ENCODE measurements around the gene HLA-B. TPM values are rescaled to one million over a fixed set of nuclear protein-coding genes. Genes with fewer than 3 reads are reported as not detected.

The HLA-B gene
- total RNA-seq, 1 donor from 2014 or later = 990 TPM

- intact Hi-C loops (cut with DNase I) = no loop called here
- DNase-seq (ENCODE audit: low spot score) (no peak), ATAC-seq (no peak)
Measured at GRCh38 chr6:31332637-31333602, 24.1 kb downstream of the HLA-B start.

DNA sequence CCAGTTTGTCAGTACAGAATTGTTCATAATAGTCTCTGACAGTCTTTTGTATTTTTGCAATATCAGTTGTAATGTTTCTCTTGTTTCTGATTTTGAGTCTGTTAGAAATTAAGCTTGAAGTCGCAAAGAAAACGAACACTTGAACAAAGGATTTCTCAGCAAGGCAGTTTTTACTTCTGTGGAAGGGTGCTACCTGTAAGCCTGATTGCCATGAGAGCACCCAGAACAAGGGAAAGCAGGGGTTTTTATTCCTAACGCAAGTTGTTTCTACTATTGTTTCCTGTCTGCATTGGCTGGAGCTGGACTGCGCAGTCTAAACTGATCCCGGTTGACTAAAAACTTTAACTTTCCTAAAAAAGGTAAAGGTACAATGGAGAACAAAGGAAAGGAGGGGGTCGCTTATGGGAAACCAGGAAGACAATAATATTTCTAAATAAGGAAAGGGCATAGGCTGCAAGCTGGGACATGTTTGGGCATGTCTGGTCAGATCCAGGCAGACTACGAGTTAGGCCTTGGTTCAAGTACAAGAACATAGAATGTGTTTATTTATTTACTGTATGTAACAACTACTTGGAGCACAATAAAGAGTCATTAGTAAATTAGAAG lies 28.5 kb downstream of the HLA-B start:
- intact Hi-C loops (cut with DNase I) = no loop called here
- DNase-seq (ENCODE audit: low spot score) (no peak), ATAC-seq (no peak)

GRCh38 chr6:31321820-31322219 lies 35.2 kb downstream of the HLA-B start:
- DNase-seq (ENCODE audit: low spot score) (no peak), ATAC-seq (no peak)
- intact Hi-C loops (cut with DNase I) = loop anchor here (2.0 kb wide), 1 partner anchor 13 kb away; no protein-coding TSS in a partner anchor

- no peak for ATAC-seq
- DNase-seq (ENCODE audit: low spot score) = no peak
Measured at GRCh38 chr6:31321005-31321707, 35.8 kb downstream of the HLA-B start.

DNA sequence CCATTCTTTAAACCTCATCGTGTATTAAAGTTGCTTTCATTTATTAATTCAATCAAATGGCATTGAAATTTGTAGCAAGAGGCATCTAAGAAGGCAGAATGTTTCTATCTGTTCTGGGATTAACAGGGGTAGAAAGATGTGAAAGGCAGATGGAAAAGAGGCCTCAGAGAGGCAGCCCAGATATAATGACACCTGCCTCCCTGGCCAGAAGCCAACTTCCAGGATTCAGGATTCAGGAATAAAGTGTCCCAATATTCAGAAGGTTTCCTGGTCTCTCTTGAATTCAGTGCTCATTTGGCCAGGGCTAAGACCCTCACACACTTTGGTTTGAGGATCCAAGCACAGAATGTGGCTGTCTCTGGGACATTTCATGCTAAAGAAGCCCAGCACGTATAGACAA lies 39.9 kb downstream of the HLA-B start:
- DNase-seq (ENCODE audit: low spot score) (no peak), ATAC-seq (no peak)
- intact Hi-C loops (cut with DNase I) = loop anchor here (2.0 kb wide), 1 partner anchor 48 kb away; no protein-coding TSS in a partner anchor

More at GRCh38 chr6:31321005-31321707, 35.8 kb downstream of the HLA-B start:
- intact Hi-C loops (cut with DNase I) = no loop called here

- ATAC-seq (no peak), DNase-seq (ENCODE audit: low spot score) (no peak)
- intact Hi-C loops (cut with DNase I) = loop anchor here (2.0 kb wide), 1 partner anchor 13 kb away; no protein-coding TSS in a partner anchor
Measured at GRCh38 chr6:31309641-31310040, 47.3 kb downstream of the HLA-B start.

DNA sequence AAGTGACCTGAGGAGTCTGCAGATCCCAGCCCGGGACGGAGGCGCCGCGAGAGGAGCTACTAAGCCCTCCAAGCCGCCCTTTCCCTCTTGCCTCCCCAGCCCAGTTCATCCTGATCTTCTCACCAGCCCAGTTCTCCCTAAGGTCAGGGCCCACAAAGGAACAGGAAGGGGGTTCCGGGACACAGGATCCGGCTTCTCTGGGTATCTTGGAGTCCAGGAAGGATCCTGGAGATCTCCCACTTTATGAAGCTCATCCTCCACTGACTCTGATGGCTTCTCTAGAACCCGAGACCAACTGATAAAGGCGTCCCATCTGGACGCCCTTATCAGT lies 48.2 kb downstream of the HLA-B start:
- ATAC-seq = no peak
- intact Hi-C loops (cut with DNase I) = loop anchor here (2.0 kb wide), 1 partner anchor 14 kb away; no protein-coding TSS in a partner anchor

DNA sequence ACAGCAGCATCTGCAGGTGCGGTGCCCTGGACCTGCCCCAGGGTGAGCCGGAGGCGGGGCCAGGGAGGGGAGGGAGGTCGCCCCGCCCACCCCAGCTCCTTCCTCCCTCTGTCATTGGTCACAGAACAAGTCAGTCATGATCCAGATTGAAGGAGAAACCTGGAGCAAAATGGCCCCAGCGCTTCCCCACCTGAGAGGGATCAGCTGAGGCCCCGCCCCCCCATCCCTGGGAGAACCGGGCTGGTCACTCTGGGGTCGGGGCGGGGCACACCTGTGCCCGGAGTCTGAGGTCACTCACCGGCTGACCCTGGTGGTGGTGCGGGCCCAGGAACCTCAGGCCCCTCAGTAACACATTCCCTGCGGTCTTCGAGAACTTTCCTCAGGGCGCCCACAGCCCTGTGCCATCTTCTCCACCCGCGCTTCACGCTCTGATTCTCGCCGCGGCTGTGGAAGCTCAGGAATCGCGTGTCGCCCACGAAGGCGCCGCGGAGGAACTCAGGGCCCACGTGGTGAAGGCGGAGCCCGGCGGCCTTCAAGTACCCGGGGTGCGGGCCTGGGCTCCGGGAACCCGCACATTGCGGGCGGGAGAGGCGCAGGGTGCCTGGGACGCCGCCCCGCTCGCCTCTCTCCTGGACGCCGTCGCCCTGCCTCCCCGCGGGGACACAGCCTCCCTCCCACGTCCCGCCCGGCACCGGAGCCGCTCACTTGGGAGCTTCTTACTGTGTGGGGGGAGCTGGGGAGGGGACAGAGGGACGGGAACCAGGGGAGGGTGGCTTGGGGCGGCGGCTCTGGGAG lies 48.7 kb downstream of the HLA-B start:
- ATAC-seq = peak; percentile 42
- intact Hi-C loops (cut with DNase I) = loop anchor here (2.0 kb wide), 1 partner anchor 15 kb away; no protein-coding TSS in a partner anchor
- no peak for DNase-seq (ENCODE audit: low spot score)

More for the DNA sequence above, 48.2 kb downstream of the HLA-B start:
- DNase-seq (ENCODE audit: low spot score) = no peak

DNA sequence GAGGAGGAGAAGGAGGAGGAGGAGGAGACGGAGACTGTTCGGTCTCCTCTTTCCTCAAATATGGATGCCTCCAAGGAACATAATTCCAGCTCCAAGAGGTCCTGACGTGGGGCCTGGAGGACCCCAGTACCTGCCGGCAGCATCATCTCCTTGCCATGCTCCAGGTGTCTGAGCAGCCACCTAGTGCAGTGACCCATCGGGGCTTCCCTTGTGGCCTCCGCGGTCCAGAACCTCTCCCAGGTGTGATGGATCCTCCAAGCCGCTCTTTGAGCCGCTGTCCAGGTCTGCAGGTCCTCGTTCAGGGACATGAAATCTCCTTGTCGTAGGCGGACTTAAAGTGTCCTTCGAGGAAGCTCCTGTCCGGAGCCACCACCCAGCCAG lies 49.3 kb downstream of the HLA-B start:
- intact Hi-C loops (cut with DNase I) = loop anchor here (2.0 kb wide), 1 partner anchor 15 kb away; no protein-coding TSS in a partner anchor
- DNase-seq (ENCODE audit: low spot score) = no peak
- ATAC-seq = no peak

- DNase-seq (ENCODE audit: low spot score) (no peak), ATAC-seq (no peak)
- intact Hi-C loops (cut with DNase I) = no loop called here
Measured at GRCh38 chr6:31305703-31306219, 51.2 kb downstream of the HLA-B start.

- DNase-seq (ENCODE audit: low spot score) (no peak), ATAC-seq (no peak)
- intact Hi-C loops (cut with DNase I) = no loop called here
Measured at GRCh38 chr6:31304683-31305082, 52.3 kb downstream of the HLA-B start.

Small RNA genes within 50 kb of the gene (microRNA-seq; reads per million reads assigned to microRNA genes)
- gene MIR6891 = not detected

Other genes with a start within 250 kb of the HLA-B start
- gene C6orf15, start 244.6 kb downstream of the HLA-B start, total RNA-seq = not detected
- gene PSORS1C1, start 242.4 kb downstream of the HLA-B start, total RNA-seq = 0.62 TPM
- not detected for gene CDSN, start 236.7 kb downstream of the HLA-B start, total RNA-seq
- gene PSORS1C2, start 218.1 kb downstream of the HLA-B start, total RNA-seq = not detected
- 23.8 TPM for gene CCHCR1, start 199.4 kb downstream of the HLA-B start, total RNA-seq
- gene TCF19, start 198.6 kb downstream of the HLA-B start, total RNA-seq = 5.9 TPM
- 0.76 TPM for gene POU5F1, start 186.5 kb downstream of the HLA-B start, total RNA-seq
- gene HLA-C, start 85.1 kb downstream of the HLA-B start, total RNA-seq = 363 TPM
- gene MICA, start 46.4 kb upstream of the HLA-B start, total RNA-seq = 26.5 TPM
- 2.9 TPM for gene MICB, start 141.0 kb upstream of the HLA-B start, total RNA-seq
- gene MCCD1, start 171.8 kb upstream of the HLA-B start, total RNA-seq = not detected
- 258 TPM for gene DDX39B, start 184.8 kb upstream of the HLA-B start, total RNA-seq
- gene ATP6V1G2, start 189.4 kb upstream of the HLA-B start, total RNA-seq = 4.8 TPM
- 23.0 TPM for gene NFKBIL1, start 190.4 kb upstream of the HLA-B start, total RNA-seq
- gene LTA, start 215.1 kb upstream of the HLA-B start, total RNA-seq = 0.27 TPM
- gene TNF, start 218.4 kb upstream of the HLA-B start, total RNA-seq = 0.40 TPM
- gene LTB, start 225.2 kb upstream of the HLA-B start, total RNA-seq = 4.0 TPM
- gene LST1, start 229.1 kb upstream of the HLA-B start, total RNA-seq = 17.7 TPM
- 1.1 TPM for gene NCR3, start 235.8 kb upstream of the HLA-B start, total RNA-seq